Measurements from ENCODE around the gene GABRB1. TPM values are rescaled to one million over a fixed set of nuclear protein-coding genes. Genes with fewer than 3 reads are reported as not detected.

Gene GABRB1
- total RNA-seq, 1 experiment from 2014 or later: not detected

DNA sequence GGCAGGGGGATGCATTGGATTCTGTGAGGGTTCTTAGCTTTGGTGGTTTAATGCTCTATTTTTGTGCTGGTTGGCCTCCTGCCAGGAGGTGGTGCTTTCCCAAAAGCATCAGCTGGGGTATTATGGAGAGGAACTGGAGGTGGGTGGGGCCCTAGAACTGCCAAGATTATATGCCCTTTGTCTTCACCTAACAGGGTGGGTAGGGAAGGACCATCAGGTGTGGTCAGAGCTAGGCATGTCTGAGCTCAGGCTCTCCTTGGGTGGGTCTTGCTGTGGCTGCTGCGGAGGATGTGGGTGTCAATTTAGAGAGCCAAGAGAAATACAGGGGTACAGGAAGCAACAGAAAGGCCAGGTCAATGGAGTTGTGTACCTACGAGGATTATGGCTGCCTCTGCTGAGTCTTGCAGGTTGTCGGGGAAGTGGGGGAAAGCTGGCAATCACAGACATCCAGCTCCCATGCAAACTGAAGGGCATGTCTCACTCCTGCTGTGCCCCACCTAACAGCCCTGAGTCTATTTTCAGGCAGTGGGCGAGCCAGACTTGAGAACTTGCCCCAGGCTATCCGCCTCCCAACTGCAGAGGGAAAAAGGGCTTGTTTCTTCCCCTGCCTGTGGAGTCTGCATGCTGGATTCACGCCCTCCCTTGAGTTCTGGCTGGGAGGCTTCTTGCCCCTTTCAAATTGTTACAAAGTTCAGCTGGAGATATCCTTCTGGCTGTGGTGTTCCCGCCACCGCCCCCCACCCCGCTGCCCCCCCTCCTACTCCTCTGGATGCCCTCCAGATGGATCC lies 220.2 kb downstream of the GABRB1 start:
- ChIA-PET CTCF (no interaction called here), POLR2A (ENCODE audit: unreplicated experiment) (no interaction called here)
- Histone ChIP-seq H3K27me3 (ENCODE audit: low read length) (no peaks in the 10 kb centered on the region), H3K9me2 (replicated peaks; ENCODE audit: low read length) (no peaks in the 10 kb centered on the region), H3K79me2 (ENCODE audit: low read length) (no peaks in the 10 kb centered on the region), H4K20me1 (ENCODE audit: low read length) (no peaks in the 10 kb centered on the region), H3K4me1 (ENCODE audit: insufficient read depth, low read length) (no peaks in the 10 kb centered on the region), H3F3A (ENCODE audit: low read length, unreplicated experiment) (no peaks in the 10 kb centered on the region), H3K4me2 (ENCODE audit: low read length) (no peak overlapping the region), H3K9ac (ENCODE audit: low read length) (no peak overlapping the region), H3K9me3 (ENCODE audit: low read length) (no peaks in the 10 kb centered on the region), H3K36me3 (ENCODE audit: low read depth, low read length) (no peaks in the 10 kb centered on the region), H2AFZ (ENCODE audit: low read length) (no peak overlapping the region), H3K4me3 (ENCODE audit: low read length) (no peak overlapping the region), H3K27ac (ENCODE audit: low read length) (no peak overlapping the region)
- intact Hi-C loops (cut with micrococcal nuclease): no loop called here
- TF ChIP-seq EZH2 (IDR thresholded peaks at IDR 0.05; ENCODE audit: low read length, unreplicated experiment): no peak
- TF ChIP-seq, protein P1, sequence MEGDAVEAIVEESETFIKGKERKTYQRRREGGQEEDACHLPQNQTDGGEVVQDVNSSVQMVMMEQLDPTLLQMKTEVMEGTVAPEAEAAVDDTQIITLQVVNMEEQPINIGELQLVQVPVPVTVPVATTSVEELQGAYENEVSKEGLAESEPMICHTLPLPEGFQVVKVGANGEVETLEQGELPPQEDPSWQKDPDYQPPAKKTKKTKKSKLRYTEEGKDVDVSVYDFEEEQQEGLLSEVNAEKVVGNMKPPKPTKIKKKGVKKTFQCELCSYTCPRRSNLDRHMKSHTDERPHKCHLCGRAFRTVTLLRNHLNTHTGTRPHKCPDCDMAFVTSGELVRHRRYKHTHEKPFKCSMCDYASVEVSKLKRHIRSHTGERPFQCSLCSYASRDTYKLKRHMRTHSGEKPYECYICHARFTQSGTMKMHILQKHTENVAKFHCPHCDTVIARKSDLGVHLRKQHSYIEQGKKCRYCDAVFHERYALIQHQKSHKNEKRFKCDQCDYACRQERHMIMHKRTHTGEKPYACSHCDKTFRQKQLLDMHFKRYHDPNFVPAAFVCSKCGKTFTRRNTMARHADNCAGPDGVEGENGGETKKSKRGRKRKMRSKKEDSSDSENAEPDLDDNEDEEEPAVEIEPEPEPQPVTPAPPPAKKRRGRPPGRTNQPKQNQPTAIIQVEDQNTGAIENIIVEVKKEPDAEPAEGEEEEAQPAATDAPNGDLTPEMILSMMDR (conservative IDR thresholded peaks at IDR 0.05; ENCODE audit: low read depth, low read length): no peak
- no peak for TF ChIP-seq EZH2phosphoT487 (IDR thresholded peaks at IDR 0.05; ENCODE audit: borderline replicate concordance, low read length)
- BruUV-seq (replicated peaks): no TSS peak
- DNase-seq (no peak), ATAC-seq (no peak)

DNA sequence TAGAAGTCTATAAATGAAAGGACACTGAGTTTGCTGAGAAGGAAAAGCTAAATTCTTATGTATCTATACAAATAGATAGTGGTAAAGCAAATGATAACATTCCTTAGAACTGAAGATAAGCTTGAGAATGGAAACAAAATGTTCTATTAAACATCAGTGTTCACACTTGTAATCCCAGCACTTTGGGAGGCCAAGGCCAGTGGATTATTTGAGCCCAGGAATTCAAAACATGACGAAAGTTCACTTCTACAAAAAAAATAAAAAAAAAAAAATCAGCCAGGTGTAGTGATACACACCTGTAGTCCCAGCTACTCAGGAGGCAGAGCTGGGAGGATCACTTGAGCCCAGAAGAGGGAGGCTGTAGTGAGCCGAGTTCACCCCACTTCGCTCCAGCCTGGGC lies 232.4 kb downstream of the GABRB1 start:
- Histone ChIP-seq H4K20me1 (ENCODE audit: low read length) (no peaks in the 10 kb centered on the region), H3K4me1 (ENCODE audit: insufficient read depth, low read length) (no peaks in the 10 kb centered on the region), H3K36me3 (ENCODE audit: low read depth, low read length) (no peaks in the 10 kb centered on the region), H3F3A (ENCODE audit: low read length, unreplicated experiment) (no peaks in the 10 kb centered on the region), H3K4me3 (ENCODE audit: low read length) (no peak overlapping the region), H3K79me2 (ENCODE audit: low read length) (no peaks in the 10 kb centered on the region), H3K27ac (ENCODE audit: low read length) (no peak overlapping the region), H3K9me3 (ENCODE audit: low read length) (no peaks in the 10 kb centered on the region), H2AFZ (ENCODE audit: low read length) (no peak overlapping the region), H3K4me2 (ENCODE audit: low read length) (no peak overlapping the region), H3K9me2 (replicated peaks; ENCODE audit: low read length) (no peaks in the 10 kb centered on the region), H3K9ac (ENCODE audit: low read length) (no peak overlapping the region), H3K27me3 (ENCODE audit: low read length) (no peaks in the 10 kb centered on the region)
- no peak for DNase-seq
- ChIA-PET CTCF (no interaction called here), POLR2A (ENCODE audit: unreplicated experiment) (no interaction called here)
- BruUV-seq (replicated peaks): no TSS peak
- TF ChIP-seq EZH2phosphoT487 (IDR thresholded peaks at IDR 0.05; ENCODE audit: borderline replicate concordance, low read length): no peak
- TF ChIP-seq, protein P1 (conservative IDR thresholded peaks at IDR 0.05; ENCODE audit: low read depth, low read length): no peak
- no peak for TF ChIP-seq EZH2 (IDR thresholded peaks at IDR 0.05; ENCODE audit: low read length, unreplicated experiment)
- intact Hi-C loops (cut with micrococcal nuclease): no loop called here
- no peak for ATAC-seq

GRCh38 chr4:47270201-47270888 lies 239.0 kb downstream of the GABRB1 start:
- no peak overlapping the region for H2AFZ ChIP-seq (ENCODE audit: low read length)
- no peaks in the 10 kb centered on the region for H4K20me1 ChIP-seq (ENCODE audit: low read length)
- no peaks in the 10 kb centered on the region for H3K9me3 ChIP-seq (ENCODE audit: low read length)
- no peaks in the 10 kb centered on the region for H3K27me3 ChIP-seq (ENCODE audit: low read length)
- CTCF ChIA-PET: no interaction called here
- BruUV-seq (replicated peaks): no TSS peak
- TF ChIP-seq EZH2 (IDR thresholded peaks at IDR 0.05; ENCODE audit: low read length, unreplicated experiment) (no peak), EZH2phosphoT487 (IDR thresholded peaks at IDR 0.05; ENCODE audit: borderline replicate concordance, low read length) (no peak)
- TF ChIP-seq, protein P1 (conservative IDR thresholded peaks at IDR 0.05; ENCODE audit: low read depth, low read length): no peak
- H3F3A ChIP-seq (ENCODE audit: low read length, unreplicated experiment): no peaks in the 10 kb centered on the region
- H3K27ac ChIP-seq (ENCODE audit: low read length): no peak overlapping the region
- no peak overlapping the region for H3K4me2 ChIP-seq (ENCODE audit: low read length)
- DNase-seq (no peak), ATAC-seq (no peak)
- H3K4me3 ChIP-seq (ENCODE audit: low read length): no peak overlapping the region
- H3K4me1 ChIP-seq (ENCODE audit: insufficient read depth, low read length): no peaks in the 10 kb centered on the region
- no peaks in the 10 kb centered on the region for H3K9me2 ChIP-seq (replicated peaks; ENCODE audit: low read length)
- no peaks in the 10 kb centered on the region for H3K36me3 ChIP-seq (ENCODE audit: low read depth, low read length)
- no peak overlapping the region for H3K9ac ChIP-seq (ENCODE audit: low read length)
- intact Hi-C loops (cut with micrococcal nuclease): no loop called here
- POLR2A ChIA-PET (ENCODE audit: unreplicated experiment): no interaction called here
- no peaks in the 10 kb centered on the region for H3K79me2 ChIP-seq (ENCODE audit: low read length)
